HG03095 (cell line): Measurements from ENCODE around the gene CDK5.
A peak's percentile ranks its signal among the peaks of the same experiment; 100 is the strongest.

ENCODE experiments used
- ATAC-seq: cut with Tn5 transposase; IDR thresholded peaks from one replicate; pipeline ENCODE4 v1.9.1; 2021; ENCODE audit warnings: moderate library complexity; ENCODE audit not compliant: unreplicated experiment

Gene CDK5

GRCh38 chr7:151057506-151057988 is at the start of gene CDK5:
CDK5 (minus strand) TSS chr7:151057897; CDS start chr7:151057848, 49 bp downstream.
- ATAC-seq = peak; percentile 3

- no peak for ATAC-seq
Observed at GRCh38 chr7:151104411-151105235, 46.9 kb upstream of the CDK5 start.

- no peak for ATAC-seq
Observed at GRCh38 chr7:151103973-151104372, 46.3 kb upstream of the CDK5 start.

- no peak for ATAC-seq
Observed at GRCh38 chr7:151102991-151103390, 45.3 kb upstream of the CDK5 start.

- no peak for ATAC-seq
Observed at GRCh38 chr7:151101621-151102396, 44.1 kb upstream of the CDK5 start.

- ATAC-seq = no peak
Observed at GRCh38 chr7:151100921-151101320, 43.2 kb upstream of the CDK5 start.

- no peak for ATAC-seq
Observed at GRCh38 chr7:151099486-151100211, 42.0 kb upstream of the CDK5 start.

GRCh38 chr7:151095828-151096475 is 38.3 kb upstream of the CDK5 start:
- no peak for ATAC-seq

- no peak for ATAC-seq
Observed at GRCh38 chr7:151095123-151095797, 37.6 kb upstream of the CDK5 start.

GRCh38 chr7:151094675-151095074 is 37.0 kb upstream of the CDK5 start:
- ATAC-seq = no peak

- no peak for ATAC-seq
Observed at GRCh38 chr7:151093748-151094147, 36.1 kb upstream of the CDK5 start.

- no peak for ATAC-seq
Observed at GRCh38 chr7:151091988-151092387, 34.3 kb upstream of the CDK5 start.

GRCh38 chr7:151091431-151091830 is 33.7 kb upstream of the CDK5 start:
- no peak for ATAC-seq

GRCh38 chr7:151091003-151091402 is 33.3 kb upstream of the CDK5 start:
- ATAC-seq = no peak

- ATAC-seq = no peak
Observed at GRCh38 chr7:151089893-151090730, 32.4 kb upstream of the CDK5 start.

GRCh38 chr7:151088856-151089699 is 31.4 kb upstream of the CDK5 start:
- no peak for ATAC-seq

- no peak for ATAC-seq
Observed at GRCh38 chr7:151088019-151088855, 30.5 kb upstream of the CDK5 start.
